HepG2 (cell line): ENCODE data around the gene MST1. TPM values are rescaled to one million over a fixed set of nuclear protein-coding genes. Genes with fewer than 3 reads are reported as not detected.
A peak's percentile ranks its signal among the peaks of the same experiment; 100 is the strongest.

Experiments used
- ATAC-seq: fragments of 200-7000 bp; cut with Tn5 transposase; 3 replicates; pipeline ENCODE4 v1.9.1; 2020; ENCODE audit warnings: mild to moderate bottlenecking, moderate library complexity
- BruUV-seq: library from RNA; stranded (reverse); fragments of 400-500 nt; replicated peaks from 2 replicates; lab custom pipeline; 2021; lab: Mats Ljungman, UMichigan
- CTCF ChIA-PET: fragments of 300-600 bp; formaldehyde crosslinking; extraction: SDS; loops from one replicate; lab custom pipeline; 2021; ENCODE audit warnings: low total read pairs, inconsistent platforms, low intra/inter-chr PET ratio; lab: Yijun Ruan, JAX
- POLR2A ChIA-PET: fragments of 350-600 bp; sonication (Branson Sonifier 250); formaldehyde crosslinking; loops from one replicate; lab custom pipeline; 2020; ENCODE audit warnings: antibody characterized with exemption, inconsistent platforms; lab: Yijun Ruan, JAX
- DNase-seq: peaks from one replicate; pipeline ENCODE4 v3.0.0-alpha.2; 2015; ENCODE audit warnings: low spot score
- FAIRE-seq: peaks from 3 replicates; lab custom pipeline; 2011; peaks lifted over from hg19 to GRCh38; lab: Jason Lieb, UNC
- H2AFZ ChIP-seq: one replicate; pipeline ENCODE4 v1.6.1; 2011; ENCODE audit warnings: low read length, inconsistent platforms
- H3K27ac ChIP-seq: fragments of 300-600 bp; 3 replicates; pipeline ENCODE4 v1.8.0; 2011; ENCODE audit warnings: mixed run types, mild to moderate bottlenecking, mixed read lengths, low read length, inconsistent platforms; ENCODE audit not compliant: insufficient read depth; ENCODE audit errors: extremely low read length
- H3K27me3 ChIP-seq, 2 experiments: fragments of 200-600 bp in 1 of 2; 2 replicates in 1 of 2; 3 replicates in 1 of 2; pipeline versions ENCODE4 v1.6.0 to v1.8.0; 2011; ENCODE audit warnings: low read length in 2 of 2, mild to moderate bottlenecking in 2 of 2, moderate library complexity in 2 of 2, inconsistent platforms in 1 of 2; ENCODE audit not compliant: insufficient read depth in 2 of 2, control insufficient read depth in 1 of 2
- H3K36me3 ChIP-seq, 2 experiments: fragments of 200-600 bp in 1 of 2; replicated peaks in 1 of 2; 2 replicates in 1 of 2; 3 replicates in 1 of 2; pipeline versions ENCODE4 v1.5.1 to v1.8.0; 2011; ENCODE audit warnings: low read length in 2 of 2, inconsistent platforms in 1 of 2; ENCODE audit not compliant: insufficient read depth in 2 of 2, control insufficient read depth in 1 of 2
- H3K4me1 ChIP-seq: 2 replicates; pipeline ENCODE4 v1.5.1; 2012; ENCODE audit warnings: low read length, inconsistent platforms; ENCODE audit not compliant: insufficient read depth
- H3K4me2 ChIP-seq: 2 replicates; pipeline ENCODE4 v1.6.0; 2011; ENCODE audit warnings: low read depth, low read length, inconsistent platforms
- H3K4me3 ChIP-seq, 3 experiments: fragments of 200-600 bp in 1 of 3; sonication (generic), shearing (Covaris generic) in 1 of 3; replicated peaks in 1 of 3; 2 replicates each; pipeline ENCODE4 v1.5.1; 2011 to 2016; ENCODE audit warnings: low read length in 3 of 3, inconsistent platforms in 2 of 3, low read depth in 2 of 3, mild to moderate bottlenecking in 2 of 3, control low read depth in 1 of 3, mixed read lengths in 1 of 3; ENCODE audit not compliant: insufficient read depth in 1 of 3
- H3K79me2 ChIP-seq: one replicate; pipeline ENCODE4 v1.6.1; 2011; ENCODE audit warnings: low read length, inconsistent platforms; ENCODE audit not compliant: insufficient read depth
- H3K9ac ChIP-seq: 2 replicates; pipeline ENCODE4 v1.6.0; 2011; ENCODE audit warnings: mild to moderate bottlenecking, low read depth, low read length, inconsistent platforms; ENCODE audit not compliant: insufficient read depth
- H3K9me3 ChIP-seq: 2 replicates; pipeline ENCODE4 v1.5.1; 2012; ENCODE audit warnings: mild to moderate bottlenecking, low read length
- H4K20me1 ChIP-seq: 2 replicates; pipeline ENCODE4 v1.6.0; 2011; ENCODE audit warnings: inconsistent platforms, mild to moderate bottlenecking, low read length, moderate library complexity; ENCODE audit not compliant: insufficient read depth
- FOXA3 ChIP-seq: IDR thresholded peaks from 2 replicates; pipeline ENCODE4 v1.6.1; 2016; ENCODE audit warnings: missing genetic modification reagents, missing compliant biosample characterization
- ZBTB33 ChIP-seq: sonication (generic); formaldehyde crosslinking; IDR thresholded peaks from 2 replicates; pipeline ENCODE4 v1.4.0; 2020; ENCODE audit warnings: missing genetic modification reagents
- ZC3H13 ChIP-seq: sonication (generic); formaldehyde crosslinking; IDR thresholded peaks from 2 replicates; pipeline ENCODE4 v1.8.1; 2023; ENCODE audit warnings: mild to moderate bottlenecking, missing genetic modification reagents, moderate library complexity
- ZNF274 ChIP-seq: sonication (generic); formaldehyde crosslinking; IDR thresholded peaks from 2 replicates; pipeline ENCODE4 v1.5.1; 2020; ENCODE audit warnings: mild to moderate bottlenecking, missing genetic modification reagents
- ZNF710 ChIP-seq: sonication (generic); formaldehyde crosslinking; IDR thresholded peaks from 2 replicates; pipeline ENCODE4 v1.5.0; 2020; ENCODE audit warnings: mild to moderate bottlenecking, missing genetic modification reagents, borderline replicate concordance
- ZNF781 ChIP-seq: sonication (generic); formaldehyde crosslinking; IDR thresholded peaks from 2 replicates; pipeline ENCODE4 v1.5.1; 2020; ENCODE audit warnings: borderline replicate concordance, mild to moderate bottlenecking, missing genetic modification reagents; ENCODE audit errors: not compliant biosample characterization
- WGBS: methylation state at CpG from one replicate; pipeline ENCODE4 v1.1.6; 2017; ENCODE audit warnings: low lambda C conversion rate; 5-methylcytosine and 5-hydroxymethylcytosine counted together
- in situ Hi-C: cut with HindIII; loops from 2 replicates; pipeline ENCODE4 v1.10.0; 2017; ENCODE audit warnings: low pct_unique_long_range_greater_than_20kb; ENCODE audit not compliant: extremely low pct_ligation_motif_present
- intact Hi-C: fragments of 100-400 bp; cut with micrococcal nuclease; formaldehyde crosslinking; loops from one replicate; pipeline ENCODE4 v1.10.0; 2022; ENCODE audit not compliant: unreplicated experiment
- polyA plus RNA-seq, 8 experiments: library from polyadenylated mRNA; depleted of rRNA in 3 of 8; stranded (reverse) in 7 of 8; unstranded in 1 of 8; fragments of >200 nt; fragmentation: Illumina TruSeq in 4 of 8; extraction: Trizol in 4 of 8; gene quantifications; 2 replicates each; pipeline versions ENCODE4 v1.2.1 to v1.2.3, GENCODE V29; 2011 to 2016; ENCODE audit warnings: low read depth in 4 of 8, missing spikeins in 1 of 8, mixed read lengths in 1 of 8; ENCODE audit not compliant: insufficient read depth in 1 of 8
- total RNA-seq, 5 experiments: library from RNA; depleted of rRNA; stranded (reverse); fragments of >200 nt; fragmentation: Illumina TruSeq; extraction: Trizol; gene quantifications; 2 replicates each; pipeline ENCODE4 v1.2.3, GENCODE V29; 2016; ENCODE audit warnings: low read depth in 1 of 5

The MST1 gene
- total and polyA plus RNA-seq, 2 of the 13 experiments (the other 11 are each of a cell fraction or from before 2014, with no cell fraction given) = 189 to 452 TPM

- TF ChIP-seq ZBTB33 (CRISPR knock-in tag) (peak; percentile 12; the same call in 1 of the 2 replicates), FOXA3 (no peak), ZNF710 (no peak), ZNF274 (CRISPR knock-in tag) (no peak)
- TF ChIP-seq, all 625 proteins: peak for 7
Observed at GRCh38 chr3:49717959-49718857, 28.9 kb upstream of the MST1 start (continued).

GRCh38 chr3:49717211-49717958, 28.1 kb upstream of the MST1 start:
- Histone ChIP-seq H3K9ac (no peak overlapping the region), H3K4me3 (no peak overlapping the region), H3K79me2 (peaks cover 2% of the 10 kb centered on the region), H3K4me1 (peaks cover 16% of the 10 kb centered on the region), H3K27ac (no peak overlapping the region), H3K27me3 (no peaks in the 10 kb centered on the region), H2AFZ (no peak overlapping the region), H3K36me3 (peaks cover 18% of the 10 kb centered on the region in 2 experiments; a peak in 4 of 5 replicates), H4K20me1 (no peaks in the 10 kb centered on the region), H3K9me3 (no peaks in the 10 kb centered on the region), H3K4me2 (no peak overlapping the region)
- in situ Hi-C loops = no loop called here
- WGBS = 95% methylated on average over 10 of the region's 14 CpGs
- no peak for DNase-seq
- FAIRE-seq = no peak
- POLR2A ChIA-PET = no interaction called here
- TF ChIP-seq ZC3H13 (peak; percentile 3), ZNF781 (CRISPR knock-in tag) (no peak)
- no TSS peak for BruUV-seq
- no peak for ATAC-seq
- intact Hi-C loops = no loop called here
- CTCF ChIA-PET = no interaction called here
